ENCODE results near the gene RBFOX1. TPM values are rescaled to one million over a fixed set of nuclear protein-coding genes. Genes with fewer than 3 reads are reported as not detected.
A peak's percentile ranks its signal among the peaks of the same experiment; 100 is the strongest.

Gene RBFOX1
- total RNA-seq, 2 donors from 2014 or later: not detected

- intact Hi-C loops (cut with DNase I): no loop called here
- Histone ChIP-seq H3K36me3 (replicated peaks in 1 of 2; ENCODE audit: insufficient read depth in 1 of 2, low read depth in 2 of 2) (no peaks in the 10 kb centered on the region), H3K27me3 (no peaks in the 10 kb centered on the region), H3K4me3 (no peak overlapping the region), H3K9me3 (no peaks in the 10 kb centered on the region), H3K27ac (no peak overlapping the region), H3K4me1 (no peaks in the 10 kb centered on the region)
- ATAC-seq: no peak
- WGBS, 2 donors: 10 to 14% methylated on average over 16 of the region's 16 CpGs
- peak; percentile 18 to 56 (median 37) for DNase-seq
- TF ChIP-seq POLR2A (IDR thresholded peaks at IDR 0.05): no peak
- TF ChIP-seq, protein P1, sequence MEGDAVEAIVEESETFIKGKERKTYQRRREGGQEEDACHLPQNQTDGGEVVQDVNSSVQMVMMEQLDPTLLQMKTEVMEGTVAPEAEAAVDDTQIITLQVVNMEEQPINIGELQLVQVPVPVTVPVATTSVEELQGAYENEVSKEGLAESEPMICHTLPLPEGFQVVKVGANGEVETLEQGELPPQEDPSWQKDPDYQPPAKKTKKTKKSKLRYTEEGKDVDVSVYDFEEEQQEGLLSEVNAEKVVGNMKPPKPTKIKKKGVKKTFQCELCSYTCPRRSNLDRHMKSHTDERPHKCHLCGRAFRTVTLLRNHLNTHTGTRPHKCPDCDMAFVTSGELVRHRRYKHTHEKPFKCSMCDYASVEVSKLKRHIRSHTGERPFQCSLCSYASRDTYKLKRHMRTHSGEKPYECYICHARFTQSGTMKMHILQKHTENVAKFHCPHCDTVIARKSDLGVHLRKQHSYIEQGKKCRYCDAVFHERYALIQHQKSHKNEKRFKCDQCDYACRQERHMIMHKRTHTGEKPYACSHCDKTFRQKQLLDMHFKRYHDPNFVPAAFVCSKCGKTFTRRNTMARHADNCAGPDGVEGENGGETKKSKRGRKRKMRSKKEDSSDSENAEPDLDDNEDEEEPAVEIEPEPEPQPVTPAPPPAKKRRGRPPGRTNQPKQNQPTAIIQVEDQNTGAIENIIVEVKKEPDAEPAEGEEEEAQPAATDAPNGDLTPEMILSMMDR (IDR thresholded peaks at IDR 0.05): peak in 4 of 7 experiments; percentile 1 to 42 (median 22)
These were observed 72.5 kb downstream of the RBFOX1 start for GRCh38 chr16:7405166-7405565.

- Histone ChIP-seq H3K27me3 (no peaks in the 10 kb centered on the region), H3K27ac (no peak overlapping the region), H3K4me1 (no peaks in the 10 kb centered on the region), H3K9me3 (no peaks in the 10 kb centered on the region), H3K36me3 (replicated peaks in 1 of 2; ENCODE audit: insufficient read depth in 1 of 2, low read depth in 2 of 2) (no peaks in the 10 kb centered on the region), H3K4me3 (no peak overlapping the region)
- intact Hi-C loops (cut with DNase I): no loop called here
- no peak for ATAC-seq
- DNase-seq: no peak
- TF ChIP-seq POLR2A (IDR thresholded peaks at IDR 0.05): no peak
- WGBS, 2 donors: 37 to 38% methylated on average over 13 of the region's 13 CpGs
These were observed 76.2 kb downstream of the RBFOX1 start for GRCh38 chr16:7408700-7409365.

GRCh38 chr16:7419441-7419840 lies 86.8 kb downstream of the RBFOX1 start:
- 24 to 31% methylated on average over 9 of the region's 9 CpGs for whole genome bisulfite sequencing, 2 donors
- no peaks in the 10 kb centered on the region for H3K36me3 ChIP-seq (replicated peaks in 1 of 2; ENCODE audit: insufficient read depth in 1 of 2, low read depth in 2 of 2)
- H3K27me3 ChIP-seq: no peaks in the 10 kb centered on the region
- H3K9me3 ChIP-seq: no peaks in the 10 kb centered on the region
- intact Hi-C loops (cut with DNase I): no loop called here
- H3K27ac ChIP-seq: no peak overlapping the region
- H3K4me3 ChIP-seq: no peak overlapping the region
- DNase-seq (no peak), ATAC-seq (no peak)
- no peak for TF ChIP-seq POLR2A (IDR thresholded peaks at IDR 0.05)
- TF ChIP-seq, protein P1 (IDR thresholded peaks at IDR 0.05): no peak
- H3K4me1 ChIP-seq: no peaks in the 10 kb centered on the region

GRCh38 chr16:7420079-7420478 lies 87.4 kb downstream of the RBFOX1 start:
- Histone ChIP-seq H3K27me3 (no peaks in the 10 kb centered on the region), H3K4me3 (no peak overlapping the region), H3K4me1 (no peaks in the 10 kb centered on the region), H3K9me3 (no peaks in the 10 kb centered on the region), H3K27ac (no peak overlapping the region), H3K36me3 (replicated peaks in 1 of 2; ENCODE audit: insufficient read depth in 1 of 2, low read depth in 2 of 2) (no peaks in the 10 kb centered on the region)
- 11 to 14% methylated on average over 6 of the region's 6 CpGs for WGBS, 2 donors
- TF ChIP-seq, protein P1 (IDR thresholded peaks at IDR 0.05): no peak
- no peak for TF ChIP-seq POLR2A (IDR thresholded peaks at IDR 0.05)
- no peak for DNase-seq
- intact Hi-C loops (cut with DNase I): no loop called here
- no peak for ATAC-seq

GRCh38 chr16:7420843-7421242 lies 88.2 kb downstream of the RBFOX1 start:
- Histone ChIP-seq H3K4me3 (no peak overlapping the region), H3K4me1 (no peaks in the 10 kb centered on the region), H3K27me3 (no peaks in the 10 kb centered on the region), H3K9me3 (no peaks in the 10 kb centered on the region), H3K36me3 (replicated peaks in 1 of 2; ENCODE audit: insufficient read depth in 1 of 2, low read depth in 2 of 2) (no peaks in the 10 kb centered on the region), H3K27ac (no peak overlapping the region)
- no peak for DNase-seq
- intact Hi-C loops (cut with DNase I): no loop called here
- TF ChIP-seq, protein P1 (IDR thresholded peaks at IDR 0.05): no peak
- TF ChIP-seq POLR2A (IDR thresholded peaks at IDR 0.05): no peak
- ATAC-seq: no peak
- WGBS, 2 donors: 76 to 77% methylated on average over 6 of the region's 6 CpGs
